Endothelial cell of hepatic sinusoid (primary cell): ENCODE results near the gene CCDC13.

Source experiments
- in situ Hi-C: cut with HindIII; loops from 2 replicates; pipeline ENCODE4 v1.10.0; 2017; ENCODE audit warnings: low sequenced_read_pairs

CCDC13 gene

GRCh38 chr3:42736081-42736480 is 37.0 kb downstream of the CCDC13 start:
- in situ Hi-C loops = no loop called here

DNA sequence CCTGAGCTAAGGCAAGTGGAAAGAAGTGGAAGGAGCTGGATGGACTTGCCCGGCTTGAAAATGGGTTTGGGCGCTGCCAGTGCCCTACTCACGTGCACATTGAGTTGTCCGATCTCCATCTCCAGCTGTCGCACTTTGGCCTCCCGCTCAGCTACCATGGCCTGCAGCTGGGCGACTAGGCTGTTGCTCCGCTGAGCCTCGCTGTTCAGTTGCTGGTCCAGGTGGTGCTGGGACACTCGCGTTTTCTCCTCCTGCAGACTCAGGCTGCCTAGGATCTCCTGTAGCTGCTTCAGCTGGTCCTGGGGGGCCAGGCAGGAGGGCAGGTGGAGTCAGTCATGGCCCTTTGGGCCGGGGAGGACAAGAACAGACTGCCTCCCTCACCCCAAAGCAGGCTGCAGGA is 37.4 kb downstream of the CCDC13 start:
- in situ Hi-C loops = no loop called here

- in situ Hi-C loops = no loop called here
Observed at GRCh38 chr3:42735019-42735418, 38.0 kb downstream of the CCDC13 start.

DNA sequence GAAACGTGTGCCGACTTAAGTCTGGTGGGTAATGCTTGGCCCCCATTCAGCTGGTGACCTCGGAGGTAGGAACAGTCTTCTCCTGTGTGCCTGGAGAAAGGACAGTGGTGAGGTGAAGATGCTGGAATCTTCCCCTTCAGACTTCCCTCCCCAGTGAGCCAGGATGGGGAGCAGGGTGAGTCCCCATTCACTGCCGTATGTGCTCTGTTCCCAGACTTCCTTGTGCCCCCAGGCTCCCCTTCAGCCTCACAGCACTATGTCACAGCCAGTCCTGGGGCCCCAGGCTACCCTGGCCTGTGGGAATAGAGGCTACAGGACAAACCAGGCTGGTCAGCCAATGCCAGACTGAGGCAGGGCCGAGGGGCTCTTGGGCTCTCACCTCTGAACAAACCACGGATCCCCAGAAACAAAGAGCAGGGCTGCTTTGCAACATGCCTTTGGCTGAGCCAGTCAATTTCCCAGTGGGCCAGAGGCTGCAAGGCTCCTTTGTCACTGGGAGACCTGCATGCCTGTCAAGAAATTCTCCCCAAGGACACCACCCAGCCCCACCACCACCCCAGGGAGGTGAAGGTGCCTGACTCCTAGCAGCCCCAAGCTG is 38.7 kb downstream of the CCDC13 start:
- in situ Hi-C loops = no loop called here

- in situ Hi-C loops = no loop called here
Observed at GRCh38 chr3:42733501-42734262, 39.4 kb downstream of the CCDC13 start.

- in situ Hi-C loops = no loop called here
Observed at GRCh38 chr3:42732829-42733459, 40.1 kb downstream of the CCDC13 start.

DNA sequence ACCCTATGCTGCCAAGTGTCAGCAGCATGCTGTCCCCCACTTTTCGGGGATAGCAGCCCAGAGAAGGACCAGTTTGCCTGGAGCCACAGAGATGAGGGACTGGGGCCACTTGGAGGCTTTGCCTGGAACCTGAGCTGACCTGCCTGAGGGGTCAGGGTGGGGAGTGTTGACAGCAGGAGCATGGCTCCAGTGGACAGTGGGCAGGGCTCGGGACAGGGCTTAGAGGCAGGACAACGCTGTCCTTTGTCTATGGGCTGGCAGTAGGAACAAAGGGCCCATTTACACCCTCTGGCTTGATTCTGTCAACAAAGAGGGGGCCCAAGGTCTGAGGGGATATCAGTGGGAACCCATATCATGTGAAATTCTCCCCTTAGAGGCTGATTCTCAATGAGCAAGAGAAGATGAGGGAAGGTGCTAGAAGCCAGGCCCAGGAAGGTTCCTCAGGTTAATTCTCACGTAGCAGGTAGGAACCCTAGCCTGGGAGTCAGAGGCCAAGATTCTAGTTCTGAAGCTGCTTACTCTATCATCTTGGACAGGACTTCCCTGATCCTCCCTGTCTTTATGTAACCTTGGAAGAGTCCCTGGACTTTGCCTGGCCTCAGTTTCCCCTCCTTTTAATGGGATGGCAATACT is 40.7 kb downstream of the CCDC13 start:
- in situ Hi-C loops = no loop called here

DNA sequence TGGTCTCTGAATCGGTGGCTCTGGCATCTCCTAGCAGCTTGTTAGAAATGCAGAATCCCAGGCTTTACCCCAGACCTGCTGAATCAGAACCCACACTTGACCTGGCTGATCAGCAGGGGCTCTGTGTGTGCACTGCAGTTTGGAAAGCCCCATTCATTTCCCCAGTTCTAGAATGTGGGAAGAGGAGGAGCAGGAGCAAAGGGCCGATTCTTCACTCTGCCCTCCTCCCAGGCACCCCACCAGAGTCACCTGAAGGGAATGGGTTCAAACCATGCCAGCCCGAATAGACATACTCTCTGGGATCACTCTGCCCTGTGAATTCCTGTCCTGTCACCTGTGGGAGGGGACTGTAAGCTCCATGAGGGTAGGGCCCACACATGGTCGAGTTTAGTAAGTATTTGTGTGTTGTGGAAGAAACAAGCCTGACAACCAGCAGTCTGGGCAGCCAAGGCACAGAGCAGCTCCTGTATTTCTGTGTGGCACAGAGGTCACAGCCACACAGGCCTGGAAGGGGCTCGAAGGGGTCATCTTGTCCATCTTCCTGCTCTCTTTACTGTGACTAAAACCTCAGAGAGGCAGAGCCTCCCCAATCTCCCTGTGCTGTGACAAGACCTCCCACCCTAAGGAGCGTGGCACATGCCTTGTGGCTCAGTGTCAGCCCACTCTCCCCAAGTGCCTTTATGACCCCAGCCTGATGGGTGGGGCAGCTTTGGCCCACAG is 41.4 kb downstream of the CCDC13 start:
- in situ Hi-C loops = no loop called here

DNA sequence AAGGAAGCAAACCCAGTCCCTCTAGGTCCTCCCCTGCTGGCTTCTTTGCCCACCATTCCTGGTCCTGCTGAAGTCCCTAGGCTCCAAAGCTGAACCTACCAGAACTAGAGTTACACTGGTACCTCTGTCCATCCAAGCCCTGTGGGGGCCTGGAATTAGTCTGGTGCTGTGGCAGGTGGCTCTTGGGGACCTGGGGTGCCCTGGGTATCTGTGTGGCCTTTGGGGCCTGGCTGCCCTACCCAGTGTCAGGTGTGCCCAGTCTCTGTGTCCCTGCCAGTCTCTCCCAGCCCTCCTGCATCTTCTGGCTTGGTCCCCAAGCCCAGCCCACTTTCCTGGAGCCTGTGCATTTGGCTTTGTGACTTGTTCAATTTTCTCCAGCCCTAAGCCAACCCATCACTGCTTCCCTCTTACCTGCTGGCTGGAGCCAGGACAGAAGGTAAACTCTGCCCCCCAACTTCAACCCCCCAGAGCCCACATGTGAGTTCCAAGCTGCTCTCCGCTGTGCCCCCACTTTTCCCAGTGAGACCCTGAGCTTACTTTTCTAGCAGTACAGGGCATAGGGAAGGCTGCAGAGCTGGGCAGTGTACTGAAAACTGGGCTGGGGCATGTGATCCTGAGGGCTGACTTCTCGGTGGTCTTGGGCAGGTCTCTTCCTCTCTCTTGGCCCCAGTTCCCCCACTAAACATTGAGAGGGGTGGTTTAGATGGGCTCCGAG is 42.2 kb downstream of the CCDC13 start:
- in situ Hi-C loops = no loop called here

DNA sequence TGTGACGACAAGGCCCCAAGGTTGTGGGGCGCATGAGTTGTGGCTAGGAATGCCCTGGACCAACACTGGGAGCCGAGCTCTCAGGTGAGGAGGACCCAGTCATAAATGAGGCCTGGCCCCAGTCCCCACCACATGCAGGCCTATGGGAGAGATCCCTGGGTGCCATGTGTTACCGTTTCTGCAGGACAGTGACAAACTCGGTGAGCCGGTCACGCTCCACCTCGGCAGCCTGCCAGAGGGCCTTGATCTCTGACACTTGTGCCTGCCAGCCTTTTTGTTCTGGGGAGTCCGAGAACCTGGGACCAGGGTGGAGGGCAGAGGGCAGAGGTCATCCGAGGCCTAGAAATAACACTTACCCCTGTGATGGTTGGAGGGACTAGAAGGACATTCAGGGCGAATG is 42.8 kb downstream of the CCDC13 start:
- in situ Hi-C loops = no loop called here

DNA sequence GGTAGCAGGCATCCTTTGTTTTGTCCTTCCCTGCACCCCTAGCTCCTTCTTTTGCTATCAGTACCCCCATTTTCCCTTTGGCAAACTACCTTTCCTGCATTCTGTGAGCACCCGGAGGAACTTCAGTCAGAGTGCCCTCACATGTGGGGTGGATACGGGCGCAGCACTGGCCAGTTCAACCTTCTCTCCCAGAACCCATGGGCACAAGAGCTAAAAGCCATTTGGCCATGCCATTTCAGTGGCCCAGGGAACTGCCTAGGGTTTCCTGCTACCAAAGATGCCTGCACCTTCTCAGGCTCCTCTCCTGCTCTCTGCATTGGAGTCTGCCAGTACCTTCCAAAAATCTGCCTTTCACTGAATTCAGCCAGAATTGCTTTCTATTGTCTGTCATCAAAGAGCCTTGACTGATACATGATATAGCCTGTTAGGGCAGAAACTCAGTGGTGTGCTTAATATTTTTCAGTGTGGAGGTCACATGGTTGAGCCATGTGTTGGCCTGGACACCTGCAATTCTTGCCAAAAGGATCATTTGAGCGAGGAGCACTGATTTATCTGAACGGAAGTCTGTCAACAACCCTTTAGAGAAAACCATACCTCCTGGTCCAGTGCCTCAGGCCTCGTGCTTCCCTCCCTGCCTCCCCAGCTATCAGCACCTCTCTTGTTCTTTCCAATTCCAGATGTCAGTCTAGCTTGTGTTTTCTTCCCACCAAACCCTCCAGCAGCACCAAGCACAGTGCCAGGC is 43.5 kb downstream of the CCDC13 start:
- in situ Hi-C loops = no loop called here

DNA sequence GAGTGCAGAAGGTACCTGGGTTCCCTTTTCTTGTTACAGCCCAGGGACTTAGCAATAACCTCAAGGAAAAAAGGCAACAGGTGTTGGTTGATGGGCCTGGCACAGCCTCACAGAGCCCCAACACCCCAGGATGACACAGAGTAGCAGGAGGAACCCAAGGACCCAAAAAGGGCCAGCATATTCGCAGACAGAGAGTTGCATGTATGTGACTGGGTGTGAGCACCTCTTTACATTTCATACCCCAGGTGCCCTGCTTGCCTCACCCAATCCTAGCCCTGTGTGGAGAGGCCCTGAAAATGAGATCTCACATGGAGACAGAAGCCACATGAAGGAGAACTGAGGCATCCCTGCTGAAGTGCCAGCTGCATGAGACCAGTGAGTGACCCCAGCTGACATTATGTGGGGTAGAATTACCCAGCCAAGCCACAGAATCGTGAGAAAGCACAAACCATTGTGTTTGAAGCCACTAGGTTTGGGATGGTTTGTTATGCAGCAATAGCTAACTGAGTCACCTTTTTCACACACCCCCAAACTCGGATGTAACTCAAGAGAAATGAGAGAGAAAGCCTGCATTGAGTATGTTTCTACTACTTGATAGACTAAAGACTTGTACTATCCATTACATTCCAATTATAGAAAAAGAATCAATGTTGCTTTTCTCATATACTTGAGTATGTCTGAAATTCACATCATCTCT is 44.2 kb downstream of the CCDC13 start:
- in situ Hi-C loops = no loop called here

DNA sequence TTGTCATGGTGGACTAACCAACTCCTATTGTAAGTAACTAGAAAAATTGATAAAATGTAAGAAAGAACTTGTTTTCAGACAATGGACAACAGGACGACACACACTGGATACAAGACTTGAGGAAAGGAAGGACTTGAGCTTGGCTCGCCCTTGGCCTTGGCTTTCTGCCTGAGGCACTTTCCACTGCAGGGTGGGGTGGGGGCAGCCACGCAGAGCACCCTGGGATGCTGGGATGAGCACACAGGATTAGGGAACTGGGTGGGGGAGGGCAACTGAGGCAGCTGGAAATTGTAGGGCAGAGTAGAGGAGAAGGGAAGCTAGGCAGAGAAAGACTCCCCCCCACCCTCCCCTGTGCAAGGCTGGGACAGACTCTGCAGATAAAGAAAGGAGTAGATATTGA is 45.0 kb downstream of the CCDC13 start:
- in situ Hi-C loops = no loop called here

GRCh38 chr3:42725454-42725853 is 47.6 kb downstream of the CCDC13 start:
- in situ Hi-C loops = no loop called here

DNA sequence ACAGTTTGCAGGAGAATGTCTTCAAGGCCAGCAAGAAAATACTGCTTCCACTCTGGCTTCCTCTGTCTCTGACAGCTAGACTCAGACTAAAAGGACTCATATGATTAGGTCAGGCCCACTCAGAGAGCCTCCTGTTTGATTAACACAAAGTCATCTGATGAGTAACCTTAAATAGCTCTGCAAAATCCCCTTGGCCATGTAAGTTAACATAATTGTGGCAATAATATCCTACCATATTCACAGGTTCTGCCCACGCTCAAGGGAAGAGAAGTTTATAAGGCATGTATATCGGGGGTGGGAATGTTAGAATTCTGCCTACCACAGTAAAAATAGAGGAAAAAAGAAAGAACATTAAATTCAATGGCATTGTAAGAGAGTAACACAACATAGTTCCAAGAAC is 49.8 kb downstream of the CCDC13 start:
- in situ Hi-C loops = no loop called here
